Gastrocnemius medialis (tissue), 4 donors: ENCODE data around the gene AFAP1.

Experiments
- POLR2A ChIP-seq, 2 donors: fragments of 450-650 bp; IDR thresholded peaks; one replicate each; pipeline ENCODE4 v1.6.1; 2017; ENCODE audit warnings: antibody characterized with exemption in 2 of 2, mild to moderate bottlenecking in 2 of 2, moderate library complexity in 2 of 2
- TF ChIP-seq, protein P1 (sequence below), 5 experiments: fragments of 450-650 bp in 3 of 5; fragments of 200-600 bp in 2 of 5; sonication (generic) in 2 of 5; IDR thresholded peaks in 4 of 5; conservative IDR thresholded peaks in 1 of 5; 1 replicate in 4 of 5; 2 replicates in 1 of 5; pipeline ENCODE4 v1.5.1; 2016 to 2019; ENCODE audit warnings: antibody characterized with exemption in 5 of 5, mild to moderate bottlenecking in 3 of 5, moderate library complexity in 3 of 5

DNA sequence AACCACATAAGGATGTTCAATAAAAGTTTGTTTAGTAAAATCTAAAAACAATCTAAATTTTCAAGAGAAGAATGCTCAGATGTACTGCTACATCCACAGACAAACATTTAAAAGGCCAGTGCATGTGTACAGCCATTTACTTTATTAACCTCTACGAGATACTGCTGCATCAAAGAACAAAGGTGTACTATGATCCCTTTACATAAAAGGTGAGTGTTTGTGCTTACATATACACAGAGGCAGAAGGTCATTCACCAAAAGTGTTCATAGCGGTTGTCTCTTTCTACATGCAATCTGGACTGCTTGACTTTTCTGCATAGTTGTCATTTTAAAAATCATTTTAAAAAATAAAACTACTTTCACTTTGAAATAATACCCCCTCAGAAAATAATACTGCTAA lies 81.7 kb downstream of the AFAP1 start:
- TF ChIP-seq, protein P1, sequence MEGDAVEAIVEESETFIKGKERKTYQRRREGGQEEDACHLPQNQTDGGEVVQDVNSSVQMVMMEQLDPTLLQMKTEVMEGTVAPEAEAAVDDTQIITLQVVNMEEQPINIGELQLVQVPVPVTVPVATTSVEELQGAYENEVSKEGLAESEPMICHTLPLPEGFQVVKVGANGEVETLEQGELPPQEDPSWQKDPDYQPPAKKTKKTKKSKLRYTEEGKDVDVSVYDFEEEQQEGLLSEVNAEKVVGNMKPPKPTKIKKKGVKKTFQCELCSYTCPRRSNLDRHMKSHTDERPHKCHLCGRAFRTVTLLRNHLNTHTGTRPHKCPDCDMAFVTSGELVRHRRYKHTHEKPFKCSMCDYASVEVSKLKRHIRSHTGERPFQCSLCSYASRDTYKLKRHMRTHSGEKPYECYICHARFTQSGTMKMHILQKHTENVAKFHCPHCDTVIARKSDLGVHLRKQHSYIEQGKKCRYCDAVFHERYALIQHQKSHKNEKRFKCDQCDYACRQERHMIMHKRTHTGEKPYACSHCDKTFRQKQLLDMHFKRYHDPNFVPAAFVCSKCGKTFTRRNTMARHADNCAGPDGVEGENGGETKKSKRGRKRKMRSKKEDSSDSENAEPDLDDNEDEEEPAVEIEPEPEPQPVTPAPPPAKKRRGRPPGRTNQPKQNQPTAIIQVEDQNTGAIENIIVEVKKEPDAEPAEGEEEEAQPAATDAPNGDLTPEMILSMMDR (IDR thresholded peaks at IDR 0.05 in 4 of 5, conservative IDR thresholded peaks at IDR 0.05 in 1 of 5): no peak
- TF ChIP-seq POLR2A (IDR thresholded peaks at IDR 0.05): no peak
